Activated CD8-positive, alpha-beta T cell treated with anti-CD3 and anti-CD28 coated beads for 36 hours (primary cell): ENCODE data around the gene EXOC4. TPM values are rescaled to one million over a fixed set of nuclear protein-coding genes. Genes with fewer than 3 reads are reported as not detected.

ENCODE experiments used
- ATAC-seq: fragments of 200-7000 bp; cut with Tn5 transposase; one replicate; pipeline ENCODE4 v1.10.0; 2021; ENCODE audit warnings: mild to moderate bottlenecking, moderate library complexity
- CTCF ChIA-PET: fragments of 350-600 bp; sonication (Branson Sonifier 250); formaldehyde crosslinking; loops from one replicate; lab custom pipeline; 2021; ENCODE audit warnings: antibody characterized with exemption; lab: Charles Lee
- POLR2A ChIA-PET: fragments of 350-600 bp; sonication (Branson Sonifier 250); formaldehyde crosslinking; loops from one replicate; lab custom pipeline; 2021; ENCODE audit warnings: antibody characterized with exemption; lab: Charles Lee
- DNase-seq: peaks from one replicate; pipeline ENCODE4 v3.0.0-alpha.2; 2020
- H3K27ac Mint-ChIP-seq: one replicate; pipeline ENCODE4 v1.8.0; 2021; ENCODE audit warnings: mild to moderate bottlenecking, mixed read lengths
- H3K27me3 Mint-ChIP-seq: one replicate; pipeline ENCODE4 v1.8.0; 2021; ENCODE audit warnings: mixed read lengths
- H3K36me3 Mint-ChIP-seq: one replicate; pipeline ENCODE4 v1.8.0; 2021; ENCODE audit warnings: low read depth, mixed read lengths
- H3K4me1 Mint-ChIP-seq: one replicate; pipeline ENCODE4 v1.8.0; 2021; ENCODE audit warnings: low read depth, mixed read lengths
- H3K4me3 Mint-ChIP-seq: one replicate; pipeline ENCODE4 v1.8.0; 2021; ENCODE audit warnings: mild to moderate bottlenecking, moderate library complexity, mixed read lengths
- H3K9me3 Mint-ChIP-seq: one replicate; pipeline ENCODE4 v1.8.0; 2021; ENCODE audit warnings: mixed read lengths
- CTCF ChIP-seq: fragments of 200-600 bp; IDR thresholded peaks from one replicate; pipeline ENCODE4 v1.8.0; 2022; ENCODE audit warnings: antibody characterized with exemption, mild to moderate bottlenecking
- intact Hi-C: fragments of 100-400 bp; cut with micrococcal nuclease; formaldehyde crosslinking; loops from one replicate; pipeline ENCODE4 v1.10.0; 2022
- total RNA-seq, 2 experiments: library from RNA; stranded (reverse); gene quantifications; one replicate each; pipeline ENCODE4 v1.2.3, GENCODE V29; 2021

Gene EXOC4
- total RNA-seq, 2 experiments from 2014 or later, result 54.1 to 61.7 TPM

- H3K27ac Mint-ChIP-seq, result no peak overlapping the region
- peaks cover 5% of the 10 kb centered on the region for H3K36me3 Mint-ChIP-seq
- H3K4me3 Mint-ChIP-seq, result no peak overlapping the region
- no peaks in the 10 kb centered on the region for H3K9me3 Mint-ChIP-seq
- intact Hi-C loops, result no loop called here
- no peaks in the 10 kb centered on the region for H3K4me1 Mint-ChIP-seq
- TF ChIP-seq CTCF, result no peak
- ATAC-seq (no peak), DNase-seq (no peak)
- ChIA-PET CTCF (interaction anchor here (1.6 kb wide), 1 partner anchor 16 kb away, joined by 3 read pairs; no protein-coding TSS in a partner anchor), POLR2A (no interaction called here)
- H3K27me3 Mint-ChIP-seq, result no peaks in the 10 kb centered on the region
These were observed 415.6 kb downstream of the EXOC4 start for GRCh38 chr7:133668296-133669060.

- H3K27ac Mint-ChIP-seq, result no peak overlapping the region
- TF ChIP-seq CTCF, result no peak
- intact Hi-C loops, result no loop called here
- ATAC-seq (no peak), DNase-seq (no peak)
- H3K36me3 Mint-ChIP-seq, result no peaks in the 10 kb centered on the region
- POLR2A ChIA-PET, result interaction anchor here (0.6 kb wide), 1 partner anchor 11 kb away, joined by 3 read pairs; no protein-coding TSS in a partner anchor
- H3K4me3 Mint-ChIP-seq, result no peak overlapping the region
- H3K9me3 Mint-ChIP-seq, result no peaks in the 10 kb centered on the region
- CTCF ChIA-PET, result interaction anchor here (1.6 kb wide), 1 partner anchor 17 kb away, joined by 3 read pairs; no protein-coding TSS in a partner anchor
- no peaks in the 10 kb centered on the region for H3K27me3 Mint-ChIP-seq
- H3K4me1 Mint-ChIP-seq, result no peaks in the 10 kb centered on the region
These were observed 416.2 kb downstream of the EXOC4 start for GRCh38 chr7:133669061-133669455.

GRCh38 chr7:133670250-133670649 is 417.4 kb downstream of the EXOC4 start:
- DNase-seq, result no peak
- CTCF ChIA-PET, result no interaction called here
- no peaks in the 10 kb centered on the region for H3K36me3 Mint-ChIP-seq
- no peaks in the 10 kb centered on the region for H3K4me1 Mint-ChIP-seq
- no peaks in the 10 kb centered on the region for H3K27me3 Mint-ChIP-seq
- intact Hi-C loops, result no loop called here
- POLR2A ChIA-PET, result no interaction called here
- TF ChIP-seq CTCF, result no peak
- H3K9me3 Mint-ChIP-seq, result no peaks in the 10 kb centered on the region
- no peak overlapping the region for H3K4me3 Mint-ChIP-seq
- H3K27ac Mint-ChIP-seq, result no peak overlapping the region
- ATAC-seq, result no peak

- no peak for DNase-seq
- Mint-ChIP-seq H3K4me1 (no peaks in the 10 kb centered on the region), H3K27ac (no peak overlapping the region), H3K27me3 (no peaks in the 10 kb centered on the region), H3K9me3 (no peaks in the 10 kb centered on the region), H3K4me3 (no peak overlapping the region), H3K36me3 (no peaks in the 10 kb centered on the region)
- CTCF ChIA-PET, result no interaction called here
- ATAC-seq, result no peak
- no peak for TF ChIP-seq CTCF
- POLR2A ChIA-PET, result no interaction called here
- intact Hi-C loops, result no loop called here
These were observed 420.0 kb downstream of the EXOC4 start for GRCh38 chr7:133672866-133673265.

GRCh38 chr7:133674079-133674763 is 421.3 kb downstream of the EXOC4 start:
- ChIA-PET CTCF (no interaction called here), POLR2A (no interaction called here)
- ATAC-seq, result no peak
- Mint-ChIP-seq H3K27me3 (no peaks in the 10 kb centered on the region), H3K4me1 (no peaks in the 10 kb centered on the region), H3K27ac (no peak overlapping the region), H3K36me3 (no peaks in the 10 kb centered on the region), H3K4me3 (no peak overlapping the region), H3K9me3 (no peaks in the 10 kb centered on the region)
- intact Hi-C loops, result no loop called here
- DNase-seq, result no peak
- TF ChIP-seq CTCF, result no peak
